Neural progenitor cell (in vitro differentiated cells): ENCODE data around the gene ADCYAP1.

Experiments used
- CTCF ChIP-seq: fragments of 200-600 bp; sonication (generic); IDR thresholded peaks from 2 replicates; pipeline ENCODE4 v1.5.1; 2017; ENCODE audit warnings: antibody characterized with exemption, mild to moderate bottlenecking
- EZH2 ChIP-seq: fragments of 200-600 bp; sonication (generic); IDR thresholded peaks from 2 replicates; pipeline ENCODE4 v1.6.1; 2017; ENCODE audit warnings: antibody characterized with exemption, mild to moderate bottlenecking, moderate library complexity

GRCh38 chr18:955384-956066, 50.9 kb downstream of the ADCYAP1 start:
- no peak for TF ChIP-seq CTCF
- TF ChIP-seq EZH2 = no peak
